Vagina (tissue), 2 donors: ENCODE measurements around the gene DNAJA3. TPM values are rescaled to one million over a fixed set of nuclear protein-coding genes. Genes with fewer than 3 reads are reported as not detected.

ENCODE experiments used
- DNase-seq, 2 donors: peaks; one replicate each; pipeline ENCODE4 v3.0.0-alpha.2; 2017; ENCODE audit errors: extremely low spot score in 2 of 2
- H3K27ac ChIP-seq: fragments of 200-600 bp; sonication (generic); one replicate; pipeline ENCODE4 v1.5.1; 2019
- H3K27me3 ChIP-seq: fragments of 200-600 bp; sonication (generic); one replicate; pipeline ENCODE4 v1.5.1; 2019
- H3K36me3 ChIP-seq, 2 donors: fragments of 200-600 bp; sonication (generic); one replicate each; pipeline ENCODE4 v1.5.1; 2017 to 2019
- H3K4me1 ChIP-seq: fragments of 200-600 bp; sonication (generic); one replicate; pipeline ENCODE4 v1.5.1; 2019
- H3K4me3 ChIP-seq, 2 donors: fragments of 200-600 bp; sonication (generic); 1 replicate in 1 of 2; 2 replicates in 1 of 2; pipeline ENCODE4 v1.5.1; 2016 to 2019
- H3K9me3 ChIP-seq: fragments of 200-600 bp; sonication (generic); one replicate; pipeline ENCODE4 v1.5.1; 2019
- POLR2A ChIP-seq, 2 donors: fragments of 450-650 bp; IDR thresholded peaks; one replicate each; pipeline ENCODE4 v1.6.1; 2017; ENCODE audit warnings: antibody characterized with exemption in 2 of 2, mild to moderate bottlenecking in 2 of 2, moderate library complexity in 2 of 2
- POLR2AphosphoS5 ChIP-seq, 2 donors: sonication (generic); formaldehyde crosslinking; IDR thresholded peaks; one replicate each; pipeline ENCODE4 v1.9.0; 2017; ENCODE audit warnings: antibody characterized with exemption in 2 of 2, mild to moderate bottlenecking in 2 of 2, low read depth in 1 of 2; ENCODE audit not compliant: insufficient read depth in 1 of 2
- intact Hi-C: fragments of 100-400 bp; cut with DNase I; formaldehyde crosslinking; loops from one replicate; pipeline ENCODE4 v1.15.1; 2023
- total RNA-seq: library from RNA; depleted of rRNA; stranded (reverse); fragments of >200 nt; gene quantifications from one replicate; pipeline ENCODE4 v1.2.3, GENCODE V29; 2016
- TF ChIP-seq, protein P1 (sequence below), 3 experiments: fragments of 450-650 bp in 2 of 3; fragments of 200-600 bp in 1 of 3; sonication (generic) in 1 of 3; IDR thresholded peaks; one replicate each; pipeline ENCODE4 v1.5.1; 2017 to 2019; ENCODE audit warnings: antibody characterized with exemption in 3 of 3, mild to moderate bottlenecking in 2 of 3, moderate library complexity in 2 of 3

DNAJA3 gene
- total RNA-seq, 1 donor from 2014 or later = 33.6 TPM

GRCh38 chr16:4454623-4455022 lies 29.0 kb downstream of the DNAJA3 start:
- TF ChIP-seq POLR2A (IDR thresholded peaks at IDR 0.05) (no peak), POLR2AphosphoS5 (IDR thresholded peaks at IDR 0.05; ENCODE audit: insufficient read depth in 1 of 2, low read depth in 1 of 2) (no peak)
- TF ChIP-seq, protein P1, sequence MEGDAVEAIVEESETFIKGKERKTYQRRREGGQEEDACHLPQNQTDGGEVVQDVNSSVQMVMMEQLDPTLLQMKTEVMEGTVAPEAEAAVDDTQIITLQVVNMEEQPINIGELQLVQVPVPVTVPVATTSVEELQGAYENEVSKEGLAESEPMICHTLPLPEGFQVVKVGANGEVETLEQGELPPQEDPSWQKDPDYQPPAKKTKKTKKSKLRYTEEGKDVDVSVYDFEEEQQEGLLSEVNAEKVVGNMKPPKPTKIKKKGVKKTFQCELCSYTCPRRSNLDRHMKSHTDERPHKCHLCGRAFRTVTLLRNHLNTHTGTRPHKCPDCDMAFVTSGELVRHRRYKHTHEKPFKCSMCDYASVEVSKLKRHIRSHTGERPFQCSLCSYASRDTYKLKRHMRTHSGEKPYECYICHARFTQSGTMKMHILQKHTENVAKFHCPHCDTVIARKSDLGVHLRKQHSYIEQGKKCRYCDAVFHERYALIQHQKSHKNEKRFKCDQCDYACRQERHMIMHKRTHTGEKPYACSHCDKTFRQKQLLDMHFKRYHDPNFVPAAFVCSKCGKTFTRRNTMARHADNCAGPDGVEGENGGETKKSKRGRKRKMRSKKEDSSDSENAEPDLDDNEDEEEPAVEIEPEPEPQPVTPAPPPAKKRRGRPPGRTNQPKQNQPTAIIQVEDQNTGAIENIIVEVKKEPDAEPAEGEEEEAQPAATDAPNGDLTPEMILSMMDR (IDR thresholded peaks at IDR 0.05) = no peak
- Histone ChIP-seq H3K9me3 (no peaks in the 10 kb centered on the region), H3K27me3 (no peaks in the 10 kb centered on the region), H3K27ac (no peak overlapping the region), H3K4me1 (no peaks in the 10 kb centered on the region), H3K36me3 (peaks cover 3 to 58% of the 10 kb centered on the region in 2 donors), H3K4me3 (no peak overlapping the region)
- no peak for DNase-seq
- intact Hi-C loops = no loop called here

GRCh38 chr16:4455081-4455480 lies 29.4 kb downstream of the DNAJA3 start:
- peaks cover 3 to 53% of the 10 kb centered on the region in 2 donors for H3K36me3 ChIP-seq
- H3K4me3 ChIP-seq = no peak overlapping the region
- no peak overlapping the region for H3K27ac ChIP-seq
- no peak for TF ChIP-seq POLR2A (IDR thresholded peaks at IDR 0.05)
- TF ChIP-seq, protein P1 (IDR thresholded peaks at IDR 0.05) = no peak
- no peak for TF ChIP-seq POLR2AphosphoS5 (IDR thresholded peaks at IDR 0.05; ENCODE audit: insufficient read depth in 1 of 2, low read depth in 1 of 2)
- no peak for DNase-seq
- H3K9me3 ChIP-seq = no peaks in the 10 kb centered on the region
- H3K4me1 ChIP-seq = no peaks in the 10 kb centered on the region
- H3K27me3 ChIP-seq = no peaks in the 10 kb centered on the region
- intact Hi-C loops = no loop called here

GRCh38 chr16:4455951-4456350 lies 30.3 kb downstream of the DNAJA3 start:
- intact Hi-C loops = no loop called here
- no peaks in the 10 kb centered on the region for H3K27me3 ChIP-seq
- DNase-seq = no peak
- TF ChIP-seq, protein P1 (IDR thresholded peaks at IDR 0.05) = no peak
- TF ChIP-seq POLR2AphosphoS5 (IDR thresholded peaks at IDR 0.05; ENCODE audit: insufficient read depth in 1 of 2, low read depth in 1 of 2) = no peak
- no peak for TF ChIP-seq POLR2A (IDR thresholded peaks at IDR 0.05)
- no peak overlapping the region for H3K27ac ChIP-seq
- H3K4me1 ChIP-seq = no peaks in the 10 kb centered on the region
- H3K36me3 ChIP-seq = peaks cover 0 to 44% of the 10 kb centered on the region in 2 donors
- H3K4me3 ChIP-seq = no peak overlapping the region
- no peaks in the 10 kb centered on the region for H3K9me3 ChIP-seq

DNA sequence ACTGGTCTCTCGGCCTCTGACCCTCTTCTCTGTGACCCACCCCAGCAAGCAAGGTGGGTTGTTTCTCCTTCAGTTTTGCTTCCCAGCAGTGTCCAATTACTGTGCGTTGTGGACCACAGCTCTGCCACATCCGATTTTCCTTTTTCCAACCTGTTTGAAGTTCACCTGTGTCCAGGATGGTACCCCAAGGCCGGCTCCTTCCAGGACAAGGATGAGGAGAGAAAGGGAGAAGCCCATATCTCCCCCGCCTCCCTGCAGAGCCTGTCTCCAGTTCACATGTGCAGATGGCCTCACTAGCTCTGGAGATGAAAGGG lies 35.2 kb downstream of the DNAJA3 start:
- TF ChIP-seq POLR2AphosphoS5 (IDR thresholded peaks at IDR 0.05; ENCODE audit: insufficient read depth in 1 of 2, low read depth in 1 of 2) (no peak), POLR2A (IDR thresholded peaks at IDR 0.05) (no peak)
- TF ChIP-seq, protein P1 (IDR thresholded peaks at IDR 0.05) = no peak
- Histone ChIP-seq H3K27me3 (no peaks in the 10 kb centered on the region), H3K27ac (no peak overlapping the region), H3K9me3 (no peaks in the 10 kb centered on the region), H3K4me3 (no peak overlapping the region), H3K4me1 (no peaks in the 10 kb centered on the region), H3K36me3 (peaks cover 0 to 19% of the 10 kb centered on the region in 2 donors)
- DNase-seq = no peak
- intact Hi-C loops = no loop called here

DNA sequence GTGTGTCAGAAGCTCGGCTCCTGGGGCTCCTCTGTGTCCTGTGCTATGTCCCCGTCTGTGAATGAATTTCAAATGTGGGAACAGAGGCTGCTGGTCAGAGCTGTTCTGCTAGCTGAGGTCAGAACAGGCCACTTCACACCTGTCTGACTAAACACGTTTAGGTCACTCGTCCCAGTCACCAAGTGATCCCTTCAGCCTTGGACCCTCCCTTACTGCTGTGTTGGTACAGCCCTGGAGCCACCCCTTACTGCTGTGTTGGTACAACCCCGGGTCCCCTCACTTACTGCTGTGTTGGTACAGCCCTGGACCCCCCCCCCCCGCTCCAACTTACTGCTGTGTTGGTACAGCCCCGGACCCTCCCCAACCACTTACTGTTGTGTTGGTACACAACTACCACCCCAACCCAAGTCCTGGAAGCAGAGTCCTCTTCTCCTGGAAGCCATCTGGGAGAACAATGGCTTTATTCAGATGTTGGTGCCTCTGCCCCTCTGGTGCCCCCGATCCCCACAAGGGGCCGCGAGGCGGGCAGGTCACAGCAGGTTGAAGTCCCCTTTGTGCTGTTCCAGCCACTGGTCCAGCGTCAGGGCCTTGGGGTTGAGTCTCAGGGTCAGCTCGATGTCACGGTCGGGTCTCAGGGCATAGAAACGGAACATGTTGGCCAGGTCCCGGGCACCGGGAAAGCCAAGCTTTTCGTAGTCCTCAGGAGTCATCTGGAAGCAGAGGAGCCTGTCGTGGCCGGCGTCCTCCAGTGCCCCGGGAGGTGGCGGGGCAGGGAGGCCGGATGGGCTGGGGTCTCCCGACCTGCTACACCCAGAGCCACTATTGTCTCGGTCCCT lies 35.8 kb downstream of the DNAJA3 start:
- TF ChIP-seq, protein P1 (IDR thresholded peaks at IDR 0.05) = no peak
- TF ChIP-seq POLR2AphosphoS5 (IDR thresholded peaks at IDR 0.05; ENCODE audit: insufficient read depth in 1 of 2, low read depth in 1 of 2) (no peak), POLR2A (IDR thresholded peaks at IDR 0.05) (no peak)
- Histone ChIP-seq H3K27ac (no peak overlapping the region), H3K27me3 (no peaks in the 10 kb centered on the region), H3K4me1 (no peaks in the 10 kb centered on the region), H3K36me3 (peaks cover 0 to 18% of the 10 kb centered on the region in 2 donors), H3K9me3 (no peaks in the 10 kb centered on the region), H3K4me3 (no peak overlapping the region)
- no peak for DNase-seq
- intact Hi-C loops = no loop called here
